IPS-11a (cell line): Measurements from ENCODE around the gene MAFG.

Source experiments
- H3K4me3 ChIP-seq: one replicate; pipeline ENCODE4 v1.5.1; 2013; ENCODE audit warnings: low read depth, low read length, control low read depth

The MAFG gene

GRCh38 chr17:81870131-81870980 is 57.2 kb downstream of the MAFG start:
- H3K4me3 ChIP-seq, result peak overlapping the region; percentile 72

- peak overlapping the region; percentile 72 for H3K4me3 ChIP-seq
Observed at GRCh38 chr17:81869221-81870130, 58.1 kb downstream of the MAFG start.

- H3K4me3 ChIP-seq, result no peak overlapping the region
Observed at GRCh38 chr17:81868674-81869220, 58.8 kb downstream of the MAFG start.
